Kidney (tissue), 14 donors: ENCODE data around the gene CXCR4. TPM values are rescaled to one million over a fixed set of nuclear protein-coding genes. Genes with fewer than 3 reads are reported as not detected.
"Not testable (repeated sequence)": the region's sequence is repeated elsewhere in the genome, so short reads cannot be mapped to it uniquely, and the experiment has no call there.

Experiments used
- DNase-seq, 5 donors: peaks; one replicate each; pipeline ENCODE4 v3.0.0-alpha.2; 2013 to 2020
- FAIRE-seq: peaks from 2 replicates; lab custom pipeline; 2012; peaks lifted over from hg19 to GRCh38; lab: Jason Lieb, UNC
- H3K27ac ChIP-seq, 2 donors: one replicate each; pipeline ENCODE4 v1.7.0; 2013; ENCODE audit warnings: low read depth in 2 of 2, low read length in 2 of 2, inconsistent platforms in 1 of 2
- H3K27me3 ChIP-seq: one replicate; pipeline ENCODE4 v1.7.1; 2013; ENCODE audit warnings: low read length, inconsistent platforms; ENCODE audit not compliant: control insufficient read depth, insufficient read depth
- H3K36me3 ChIP-seq, 3 donors: one replicate each; pipeline versions ENCODE4 v1.7.0 to v1.7.1; 2013; ENCODE audit warnings: low read length in 3 of 3, control low read depth in 1 of 3, inconsistent platforms in 1 of 3; ENCODE audit not compliant: insufficient read depth in 3 of 3, control insufficient read depth in 2 of 3
- H3K4me1 ChIP-seq, 3 donors: one replicate each; pipeline versions ENCODE4 v1.7.0 to v1.7.1; 2013; ENCODE audit warnings: low read length in 3 of 3, inconsistent platforms in 1 of 3, low read depth in 1 of 3; ENCODE audit not compliant: control insufficient read depth in 2 of 3, insufficient read depth in 2 of 3
- H3K4me3 ChIP-seq, 3 donors: one replicate each; pipeline versions ENCODE4 v1.7.0 to v1.8.1; 2013; ENCODE audit warnings: low read length in 3 of 3, control low read depth in 1 of 3, inconsistent platforms in 1 of 3
- H3K9ac ChIP-seq, 3 donors: one replicate each; pipeline versions ENCODE4 v1.7.0 to v1.7.1; 2013; ENCODE audit warnings: low read length in 3 of 3, control low read depth in 1 of 3, inconsistent platforms in 1 of 3
- H3K9me3 ChIP-seq, 3 donors: one replicate each; pipeline versions ENCODE4 v1.7.0 to v1.7.1; 2013; ENCODE audit warnings: low read length in 3 of 3, control low read depth in 1 of 3, inconsistent platforms in 1 of 3; ENCODE audit not compliant: control insufficient read depth in 2 of 3, insufficient read depth in 1 of 3
- intact Hi-C: fragments of 100-400 bp; cut with DNase I; formaldehyde crosslinking; loops from one replicate; pipeline ENCODE4 v1.11.1; 2022
- polyA plus RNA-seq: library from polyadenylated mRNA; stranded (reverse); fragments of 350-450 nt; fragmentation: Illumina TruSeq; extraction: RNeasy Lipid Tissue Mini Kit (QIAGEN cat#74804); gene quantifications from one replicate; pipeline ENCODE4 v1.2.3, GENCODE V29; 2014; ENCODE audit warnings: low read depth, low replicate concordance; ENCODE audit not compliant: insufficient read depth
- total RNA-seq: library from RNA; stranded (reverse); fragmentation: NEBNext Ultra II Directional; extraction: Animal tissue kit (Norgen Biotek cat#: 25700); gene quantifications from one replicate; pipeline ENCODE4 v1.2.1, GENCODE V29; 2021
- TF ChIP-seq, protein P1 (sequence below): IDR thresholded peaks from 3 replicates; pipeline ENCODE4 v1.5.1; 2012; ENCODE audit warnings: mild to moderate bottlenecking, moderate library complexity, borderline replicate concordance; ENCODE audit not compliant: insufficient read depth; ENCODE audit errors: extremely low read depth
- donor health status: control.
- donor health status: control.
- donor health status: control.
- donor health status: control.
- donor health status: control.
- donor health status: DM: yes; HTN: yes; CAD: no.
- donor health status: Normal renal cell carcinoma (clear cell type).

CXCR4 gene
- total and polyA plus RNA-seq, 2 donors from 2014 or later: 9.5 to 51.9 TPM

DNA sequence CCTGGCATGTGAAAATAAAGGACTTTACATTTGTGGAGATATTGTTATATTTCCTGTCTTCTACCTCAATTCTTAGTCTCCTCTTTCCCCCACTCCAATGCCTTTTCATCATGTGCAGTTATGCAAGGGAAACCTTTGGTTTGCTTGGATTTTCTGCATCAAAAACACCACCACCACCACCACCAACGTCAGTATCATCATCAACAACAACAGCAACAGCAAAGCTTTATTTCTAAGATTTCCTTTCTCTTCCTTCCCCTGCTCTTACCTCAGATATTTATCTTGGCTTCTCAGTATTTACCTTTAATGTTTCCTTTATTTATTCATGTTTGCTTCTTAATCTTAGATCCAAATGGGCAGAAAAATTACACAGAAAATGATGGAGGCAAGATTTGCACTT lies 26.1 kb downstream of the CXCR4 start:
- Histone ChIP-seq H3K9ac (no peak overlapping the region), H3K36me3 (no peaks in the 10 kb centered on the region), H3K27me3 (no peaks in the 10 kb centered on the region), H3K4me1 (no peaks in the 10 kb centered on the region), H3K4me3 (no peak overlapping the region), H3K9me3 (no peaks in the 10 kb centered on the region), H3K27ac (no peak overlapping the region)
- FAIRE-seq: no peak
- no peak for DNase-seq
- TF ChIP-seq, protein P1, sequence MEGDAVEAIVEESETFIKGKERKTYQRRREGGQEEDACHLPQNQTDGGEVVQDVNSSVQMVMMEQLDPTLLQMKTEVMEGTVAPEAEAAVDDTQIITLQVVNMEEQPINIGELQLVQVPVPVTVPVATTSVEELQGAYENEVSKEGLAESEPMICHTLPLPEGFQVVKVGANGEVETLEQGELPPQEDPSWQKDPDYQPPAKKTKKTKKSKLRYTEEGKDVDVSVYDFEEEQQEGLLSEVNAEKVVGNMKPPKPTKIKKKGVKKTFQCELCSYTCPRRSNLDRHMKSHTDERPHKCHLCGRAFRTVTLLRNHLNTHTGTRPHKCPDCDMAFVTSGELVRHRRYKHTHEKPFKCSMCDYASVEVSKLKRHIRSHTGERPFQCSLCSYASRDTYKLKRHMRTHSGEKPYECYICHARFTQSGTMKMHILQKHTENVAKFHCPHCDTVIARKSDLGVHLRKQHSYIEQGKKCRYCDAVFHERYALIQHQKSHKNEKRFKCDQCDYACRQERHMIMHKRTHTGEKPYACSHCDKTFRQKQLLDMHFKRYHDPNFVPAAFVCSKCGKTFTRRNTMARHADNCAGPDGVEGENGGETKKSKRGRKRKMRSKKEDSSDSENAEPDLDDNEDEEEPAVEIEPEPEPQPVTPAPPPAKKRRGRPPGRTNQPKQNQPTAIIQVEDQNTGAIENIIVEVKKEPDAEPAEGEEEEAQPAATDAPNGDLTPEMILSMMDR: no peak
- intact Hi-C loops: no loop called here

DNA sequence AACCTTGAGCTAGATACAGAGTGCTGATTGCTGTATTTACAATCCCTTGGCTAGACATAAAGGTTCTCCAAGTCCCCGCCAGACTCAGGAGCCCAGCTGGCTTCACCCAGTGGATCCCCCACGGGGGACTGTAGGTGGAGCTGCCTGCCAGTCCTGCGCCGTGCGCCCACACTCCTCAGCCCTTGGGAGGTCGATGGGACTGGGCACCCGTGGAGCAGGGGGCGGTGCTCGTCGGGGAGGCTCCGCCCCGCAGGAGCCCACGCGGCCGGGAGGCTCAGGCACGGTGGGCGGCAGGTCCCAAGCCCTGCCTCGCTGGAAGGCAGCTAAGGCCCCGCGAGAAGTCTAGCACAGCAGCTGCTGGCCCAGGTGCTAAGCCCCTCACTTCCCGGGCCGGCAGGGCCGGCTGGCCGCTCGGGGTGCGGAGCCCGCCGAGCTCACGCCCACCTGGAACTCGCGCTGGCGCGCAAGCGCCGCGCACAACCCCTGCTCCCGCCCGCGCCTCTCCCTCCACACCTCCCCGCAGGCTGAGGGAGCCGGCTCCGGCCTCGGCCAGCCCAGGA lies 30.0 kb downstream of the CXCR4 start:
- H3K27me3 ChIP-seq, FAIRE-seq: not testable (repeated sequence)

DNA sequence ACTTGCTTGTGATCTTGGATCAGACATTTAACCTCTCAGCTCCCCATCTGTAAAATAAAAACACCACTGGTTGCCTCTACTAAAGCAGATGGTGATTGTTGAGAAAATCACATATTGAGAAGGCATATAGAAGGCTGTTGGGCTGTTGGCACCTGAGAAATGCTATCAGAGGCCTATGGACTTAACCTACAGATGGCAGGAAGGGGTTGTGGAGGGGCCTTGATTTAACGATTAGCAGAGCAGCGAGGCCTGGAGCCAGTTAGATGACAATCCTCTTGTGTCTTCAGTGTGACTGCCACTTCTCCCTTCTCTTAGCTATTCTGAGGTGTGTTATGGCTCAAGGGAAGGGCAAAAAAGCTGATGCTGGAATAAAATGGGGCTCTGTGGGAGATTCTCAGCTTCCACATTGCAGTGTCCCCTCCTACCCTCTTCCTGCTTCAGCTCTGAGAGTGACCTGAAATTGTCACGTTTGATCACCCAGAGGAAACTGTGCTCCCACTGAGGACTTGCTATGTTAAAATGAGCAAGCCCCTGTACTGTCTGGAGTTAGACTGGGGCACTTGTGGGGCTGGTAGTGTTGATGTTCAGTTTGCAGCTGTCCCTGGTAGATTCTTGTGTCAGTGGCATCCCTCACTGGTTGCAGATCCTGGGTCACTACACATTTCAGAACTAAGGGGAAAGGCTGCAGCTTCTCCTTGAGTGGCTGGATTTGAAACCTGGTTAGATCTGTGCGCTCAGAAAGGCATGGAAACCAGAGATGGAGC lies 31.5 kb downstream of the CXCR4 start:
- Histone ChIP-seq H3K9ac (no peak overlapping the region), H3K27ac (no peak overlapping the region), H3K27me3 (no peaks in the 10 kb centered on the region), H3K4me1 (no peaks in the 10 kb centered on the region), H3K9me3 (no peaks in the 10 kb centered on the region), H3K4me3 (no peak overlapping the region), H3K36me3 (no peaks in the 10 kb centered on the region)
- intact Hi-C loops: no loop called here
- DNase-seq (no peak), FAIRE-seq (no peak)
- TF ChIP-seq, protein P1: no peak

More for the DNA sequence above, 30.0 kb downstream of the CXCR4 start:
- DNase-seq, H3K9ac ChIP-seq, H3K36me3 ChIP-seq, intact Hi-C loops, H3K27ac ChIP-seq, H3K4me3 ChIP-seq, H3K4me1 ChIP-seq, H3K9me3 ChIP-seq: not testable (repeated sequence)

DNA sequence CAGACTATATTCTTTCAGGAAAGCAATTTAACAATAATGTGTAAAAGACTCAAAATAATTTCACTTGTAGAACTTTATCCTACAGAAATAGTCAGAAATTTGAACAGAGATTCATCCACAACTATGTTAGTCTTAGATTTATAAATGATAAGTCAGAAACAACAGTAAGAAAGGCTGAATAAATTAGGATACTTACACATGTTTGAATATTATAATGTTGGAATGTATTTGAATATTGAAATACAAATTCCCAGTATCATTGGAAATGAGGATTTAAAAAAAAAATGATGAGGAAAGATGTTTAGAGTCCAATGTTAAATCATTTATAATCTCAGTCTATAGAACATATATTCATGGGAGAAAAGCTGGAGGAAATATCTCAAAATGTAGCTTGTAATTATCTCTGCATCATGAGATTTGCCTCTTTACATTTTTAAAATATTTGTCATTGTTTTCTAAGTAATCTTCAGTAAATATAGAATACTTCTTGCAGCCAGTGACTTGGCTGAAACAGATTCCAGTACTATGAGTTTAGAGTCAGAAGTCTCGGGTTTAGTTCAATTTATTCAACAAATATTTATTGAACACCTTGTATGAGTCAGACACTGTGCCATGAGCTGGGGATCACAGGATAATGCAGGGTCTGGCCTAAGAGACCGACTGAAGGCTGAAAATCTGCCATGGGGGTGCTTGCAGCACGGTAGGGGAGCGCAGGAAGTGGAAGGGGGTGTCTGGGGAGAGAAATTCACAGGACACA lies 32.3 kb downstream of the CXCR4 start:
- Histone ChIP-seq H3K4me1 (no peaks in the 10 kb centered on the region), H3K27me3 (no peaks in the 10 kb centered on the region), H3K36me3 (no peaks in the 10 kb centered on the region), H3K27ac (no peak overlapping the region), H3K9me3 (no peaks in the 10 kb centered on the region), H3K4me3 (no peak overlapping the region), H3K9ac (no peak overlapping the region)
- DNase-seq: no peak
- TF ChIP-seq, protein P1: no peak
- FAIRE-seq: no peak
- intact Hi-C loops: no loop called here
